Thoracic aorta (tissue), 2 donors: ENCODE data around the gene HSPA4L. TPM values are rescaled to one million over a fixed set of nuclear protein-coding genes. Genes with fewer than 3 reads are reported as not detected.
A peak's percentile ranks its signal among the peaks of the same experiment; 100 is the strongest.

Experiments used
- ATAC-seq: fragments of 150-250 bp; one replicate; pipeline ENCODE4 v1.8.0; 2017; ENCODE audit warnings: low read depth; ENCODE audit not compliant: insufficient number of reproducible peaks, low FRiP score
- DNase-seq: peaks from one replicate; pipeline ENCODE4 v3.0.0-alpha.2; 2020; ENCODE audit warnings: low spot score
- H3K27ac ChIP-seq, 2 donors: fragments of 200-600 bp; sonication (generic); 1 replicate in 1 of 2; 2 replicates in 1 of 2; pipeline ENCODE4 v1.5.1; 2016; ENCODE audit warnings: mild to moderate bottlenecking in 2 of 2, moderate library complexity in 2 of 2
- H3K27me3 ChIP-seq: fragments of 200-600 bp; sonication (generic); replicated peaks from 2 replicates; pipeline ENCODE4 v1.6.0; 2016; ENCODE audit warnings: mild to moderate bottlenecking; ENCODE audit not compliant: insufficient read depth
- H3K36me3 ChIP-seq: fragments of 200-600 bp; sonication (generic); one replicate; pipeline ENCODE4 v1.5.1; 2016
- H3K4me1 ChIP-seq, 2 donors: fragments of 200-600 bp; sonication (generic); 1 replicate in 1 of 2; 2 replicates in 1 of 2; pipeline versions ENCODE4 v1.5.1 to v1.6.0; 2016; ENCODE audit warnings: low read depth in 2 of 2, mild to moderate bottlenecking in 1 of 2; ENCODE audit not compliant: control insufficient read depth in 1 of 2
- H3K4me3 ChIP-seq: fragments of 200-600 bp; sonication (generic); 2 replicates; pipeline ENCODE4 v1.5.1; 2016; ENCODE audit warnings: mild to moderate bottlenecking
- H3K9me3 ChIP-seq: fragments of 200-600 bp; sonication (generic); 2 replicates; pipeline ENCODE4 v1.5.1; 2016
- total RNA-seq, 2 donors: library from RNA; depleted of rRNA; stranded (reverse); fragments of >200 nt; gene quantifications; one replicate each; pipeline versions ENCODE4 v1.1.0 to v1.2.3, GENCODE V29; 2016
- TF ChIP-seq, protein P1 (sequence below): fragments of 200-600 bp; sonication (generic); IDR thresholded peaks from one replicate; pipeline ENCODE4 v1.5.1; 2019; ENCODE audit warnings: antibody characterized with exemption

HSPA4L gene
- total RNA-seq, 2 donors from 2014 or later, result 5.8 to 15.9 TPM

- Histone ChIP-seq H3K36me3 (no peaks in the 10 kb centered on the region), H3K9me3 (no peaks in the 10 kb centered on the region), H3K27me3 (no peaks in the 10 kb centered on the region), H3K27ac (no peak overlapping the region), H3K4me3 (peak overlapping the region; percentile 80), H3K4me1 (peaks cover 8 to 12% of the 10 kb centered on the region in 2 donors)
- TF ChIP-seq, protein P1, sequence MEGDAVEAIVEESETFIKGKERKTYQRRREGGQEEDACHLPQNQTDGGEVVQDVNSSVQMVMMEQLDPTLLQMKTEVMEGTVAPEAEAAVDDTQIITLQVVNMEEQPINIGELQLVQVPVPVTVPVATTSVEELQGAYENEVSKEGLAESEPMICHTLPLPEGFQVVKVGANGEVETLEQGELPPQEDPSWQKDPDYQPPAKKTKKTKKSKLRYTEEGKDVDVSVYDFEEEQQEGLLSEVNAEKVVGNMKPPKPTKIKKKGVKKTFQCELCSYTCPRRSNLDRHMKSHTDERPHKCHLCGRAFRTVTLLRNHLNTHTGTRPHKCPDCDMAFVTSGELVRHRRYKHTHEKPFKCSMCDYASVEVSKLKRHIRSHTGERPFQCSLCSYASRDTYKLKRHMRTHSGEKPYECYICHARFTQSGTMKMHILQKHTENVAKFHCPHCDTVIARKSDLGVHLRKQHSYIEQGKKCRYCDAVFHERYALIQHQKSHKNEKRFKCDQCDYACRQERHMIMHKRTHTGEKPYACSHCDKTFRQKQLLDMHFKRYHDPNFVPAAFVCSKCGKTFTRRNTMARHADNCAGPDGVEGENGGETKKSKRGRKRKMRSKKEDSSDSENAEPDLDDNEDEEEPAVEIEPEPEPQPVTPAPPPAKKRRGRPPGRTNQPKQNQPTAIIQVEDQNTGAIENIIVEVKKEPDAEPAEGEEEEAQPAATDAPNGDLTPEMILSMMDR, result no peak
- ATAC-seq (no peak), DNase-seq (no peak)
These were observed 99.4 kb downstream of the HSPA4L start for GRCh38 chr4:127881563-127881864.

DNA sequence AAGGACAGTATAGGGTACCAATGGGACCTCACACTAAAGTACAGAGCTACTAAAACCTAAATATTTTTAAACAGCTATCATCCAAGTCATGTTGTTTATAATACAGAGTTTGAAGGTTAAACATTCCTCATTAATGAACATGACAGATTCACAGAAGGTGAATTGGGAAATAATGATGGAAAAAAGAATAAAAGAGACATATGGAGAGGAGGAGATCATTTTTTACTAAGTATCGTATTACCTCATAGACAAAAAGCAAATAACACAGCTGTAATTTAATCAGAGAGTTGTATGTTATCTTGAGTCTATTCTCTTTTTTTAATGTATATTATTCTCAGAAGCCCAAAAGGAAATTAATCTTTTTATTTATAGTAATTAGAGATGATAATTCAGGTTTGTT lies 106.4 kb downstream of the HSPA4L start:
- H3K27ac ChIP-seq, result no peak overlapping the region
- no peak overlapping the region for H3K4me3 ChIP-seq
- TF ChIP-seq, protein P1, result no peak
- DNase-seq (no peak), ATAC-seq (no peak)
- no peaks in the 10 kb centered on the region for H3K9me3 ChIP-seq
- H3K27me3 ChIP-seq, result no peaks in the 10 kb centered on the region
- H3K36me3 ChIP-seq, result no peaks in the 10 kb centered on the region
- no peaks in the 10 kb centered on the region for H3K4me1 ChIP-seq

DNA sequence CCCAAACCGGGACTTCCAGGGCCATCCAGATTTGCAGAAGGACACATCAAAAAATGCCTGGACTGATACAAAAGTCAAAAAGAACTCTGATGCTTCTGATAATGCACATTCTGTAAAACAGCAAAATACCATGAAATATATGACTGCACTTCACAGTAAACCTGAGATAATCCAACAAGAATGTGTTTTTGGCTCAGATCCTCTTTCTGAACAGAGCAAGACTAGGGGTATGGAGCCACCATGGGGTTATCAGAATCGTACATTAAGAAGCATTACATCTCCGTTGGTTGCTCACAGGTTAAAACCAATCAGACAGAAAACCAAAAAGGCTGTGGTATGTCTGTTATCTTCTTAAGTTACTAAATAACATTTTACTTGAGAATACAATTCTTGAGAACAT lies 107.8 kb downstream of the HSPA4L start:
- no peaks in the 10 kb centered on the region for H3K36me3 ChIP-seq
- ATAC-seq (no peak), DNase-seq (no peak)
- no peaks in the 10 kb centered on the region for H3K4me1 ChIP-seq
- no peak overlapping the region for H3K27ac ChIP-seq
- H3K4me3 ChIP-seq, result no peak overlapping the region
- no peaks in the 10 kb centered on the region for H3K27me3 ChIP-seq
- TF ChIP-seq, protein P1, result no peak
- no peaks in the 10 kb centered on the region for H3K9me3 ChIP-seq

Other genes starting within 250 kb of the HSPA4L start
- gene INTU, start 149.4 kb upstream of the HSPA4L start, total RNA-seq, result 10 to 100 TPM; 11.0 to 16.6 TPM
- gene SLC25A31, start 51.9 kb upstream of the HSPA4L start, total RNA-seq, result not detected
- gene PLK4, start 98.6 kb downstream of the HSPA4L start, total RNA-seq, result 1 to 10 TPM; 1.2 to 2.1 TPM
- 10 to 100 TPM; 28.2 to 30.7 TPM for gene MFSD8, start 182.9 kb downstream of the HSPA4L start, total RNA-seq
- 10 to 100 TPM in 1 of 2 donors, 1 to 10 TPM in 1; 7.4 to 17.0 TPM for gene ABHD18, start 183.1 kb downstream of the HSPA4L start, total RNA-seq